ENCODE results near the gene INF2.

INF2 gene

GRCh38 chr14:104707608-104708595 lies 18.5 kb downstream of the INF2 start:
- no peak for DNase-seq
- no peaks in the 10 kb centered on the region for H3K9me3 ChIP-seq (ENCODE audit: control extremely low read depth in 1 of 5, control insufficient read depth in 4 of 5, insufficient read depth in 2 of 5, low read depth in 1 of 5, low read length in 4 of 5)
- H3K4me3 ChIP-seq (ENCODE audit: control insufficient read depth in 1 of 7, extremely low read depth in 1 of 7, insufficient read depth in 4 of 7, low read depth in 2 of 7, low read length in 6 of 7) = no peak overlapping the region
- POLR2A ChIA-PET = no interaction called here
- peaks cover 0 to 5% (median 0%) of the 10 kb centered on the region in 4 experiments for H3K4me1 ChIP-seq (ENCODE audit: control extremely low read depth in 1 of 4, control insufficient read depth in 4 of 4, insufficient read depth in 4 of 4, low read length in 3 of 4)
- H3K36me3 ChIP-seq (ENCODE audit: control insufficient read depth in 4 of 4, insufficient read depth in 4 of 4, low read length in 3 of 4) = peaks cover 0 to 76% (median 43%) of the 10 kb centered on the region in 4 experiments
- H3K27ac ChIP-seq (ENCODE audit: insufficient read depth in 1 of 2, low read depth in 1 of 2, low read length in 2 of 2, poor library complexity in 1 of 2, severe bottlenecking in 2 of 2) = no peak overlapping the region
- CTCF ChIA-PET = interaction anchor here (0.7 to 3.0 kb wide), 12 partner anchors 8 to 62 kb away, joined by 4 to 13 read pairs (median 6); no protein-coding TSS in a partner anchor
- H3K27me3 ChIP-seq (replicated peaks in 2 of 5; ENCODE audit: control insufficient read depth in 4 of 5, insufficient read depth in 5 of 5, low read length in 4 of 5) = no peaks in the 10 kb centered on the region
- 81% methylated on average over 27 of the region's 34 CpGs for WGBS (ENCODE audit: insufficient coverage)

GRCh38 chr14:104708606-104709268 lies 19.3 kb downstream of the INF2 start:
- 53% methylated on average over 16 of the region's 20 CpGs for WGBS (ENCODE audit: insufficient coverage)
- Histone ChIP-seq H3K4me1 (ENCODE audit: control extremely low read depth in 1 of 4, control insufficient read depth in 4 of 4, insufficient read depth in 4 of 4, low read length in 3 of 4) (peaks cover 0 to 12% (median under 1%) of the 10 kb centered on the region in 4 experiments), H3K27me3 (replicated peaks in 2 of 5; ENCODE audit: control insufficient read depth in 4 of 5, insufficient read depth in 5 of 5, low read length in 4 of 5) (no peaks in the 10 kb centered on the region), H3K36me3 (ENCODE audit: control insufficient read depth in 4 of 4, insufficient read depth in 4 of 4, low read length in 3 of 4) (peaks cover 0 to 76% (median 43%) of the 10 kb centered on the region in 4 experiments), H3K27ac (ENCODE audit: insufficient read depth in 1 of 2, low read depth in 1 of 2, low read length in 2 of 2, poor library complexity in 1 of 2, severe bottlenecking in 2 of 2) (no peak overlapping the region), H3K4me3 (ENCODE audit: control insufficient read depth in 1 of 7, extremely low read depth in 1 of 7, insufficient read depth in 4 of 7, low read depth in 2 of 7, low read length in 6 of 7) (no peak overlapping the region), H3K9me3 (ENCODE audit: control extremely low read depth in 1 of 5, control insufficient read depth in 4 of 5, insufficient read depth in 2 of 5, low read depth in 1 of 5, low read length in 4 of 5) (no peaks in the 10 kb centered on the region)
- CTCF ChIA-PET = interaction anchor here (0.9 to 3.0 kb wide), 13 partner anchors 9 to 317 kb away, joined by 3 to 13 read pairs (median 6); no protein-coding TSS in a partner anchor
- POLR2A ChIA-PET = no interaction called here
- peak; percentile 67 to 81 (median 75) for DNase-seq

DNA sequence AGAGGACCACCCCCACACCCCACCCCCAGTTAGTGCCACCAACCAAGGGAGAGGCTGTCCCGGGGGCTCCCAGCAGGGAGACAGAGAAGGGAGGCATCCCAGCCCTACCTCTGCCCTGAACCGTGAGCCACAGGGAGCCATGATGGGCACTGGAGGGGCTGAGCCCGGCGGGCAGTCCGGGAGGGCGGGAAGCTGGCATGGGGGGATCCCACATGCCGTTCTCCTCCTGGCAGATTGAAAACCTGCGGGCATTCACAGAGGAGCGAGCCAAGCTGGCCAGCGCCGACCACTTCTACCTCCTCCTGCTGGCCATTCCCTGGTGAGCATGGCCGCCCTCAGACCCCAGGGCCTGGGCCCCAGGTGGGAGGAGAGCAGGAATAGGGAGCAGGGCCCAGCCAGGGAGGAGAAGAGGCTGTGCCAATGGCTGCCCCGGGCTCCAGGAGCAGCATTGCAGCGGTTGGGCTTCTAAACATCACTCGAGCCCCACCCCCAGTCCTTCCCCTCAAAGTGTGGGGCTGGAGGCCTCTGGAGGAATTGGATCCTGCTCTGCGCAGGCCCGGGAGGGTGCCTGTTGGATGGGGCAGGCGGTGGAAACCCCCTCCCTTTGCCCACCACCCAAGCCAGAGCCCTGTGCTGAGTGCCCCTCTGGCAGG lies 20.1 kb downstream of the INF2 start:
- peaks cover 0 to 76% (median 44%) of the 10 kb centered on the region in 4 experiments for H3K36me3 ChIP-seq (ENCODE audit: control insufficient read depth in 4 of 4, insufficient read depth in 4 of 4, low read length in 3 of 4)
- ChIA-PET CTCF (interaction anchor here (0.9 to 3.0 kb wide), 13 partner anchors 9 to 317 kb away, joined by 3 to 13 read pairs (median 6); no protein-coding TSS in a partner anchor), POLR2A (no interaction called here)
- H3K4me1 ChIP-seq (ENCODE audit: control extremely low read depth in 1 of 4, control insufficient read depth in 4 of 4, insufficient read depth in 4 of 4, low read length in 3 of 4) = peaks cover 0 to 12% (median under 1%) of the 10 kb centered on the region in 4 experiments
- no peak for DNase-seq
- H3K4me3 ChIP-seq (ENCODE audit: control insufficient read depth in 1 of 7, extremely low read depth in 1 of 7, insufficient read depth in 4 of 7, low read depth in 2 of 7, low read length in 6 of 7) = no peak overlapping the region
- H3K27me3 ChIP-seq (replicated peaks in 2 of 5; ENCODE audit: control insufficient read depth in 4 of 5, insufficient read depth in 5 of 5, low read length in 4 of 5) = no peaks in the 10 kb centered on the region
- 99% methylated on average over 10 of the region's 18 CpGs for WGBS (ENCODE audit: insufficient coverage)
- no peak overlapping the region for H3K27ac ChIP-seq (ENCODE audit: insufficient read depth in 1 of 2, low read depth in 1 of 2, low read length in 2 of 2, poor library complexity in 1 of 2, severe bottlenecking in 2 of 2)
- H3K9me3 ChIP-seq (ENCODE audit: control extremely low read depth in 1 of 5, control insufficient read depth in 4 of 5, insufficient read depth in 2 of 5, low read depth in 1 of 5, low read length in 4 of 5) = no peaks in the 10 kb centered on the region

DNA sequence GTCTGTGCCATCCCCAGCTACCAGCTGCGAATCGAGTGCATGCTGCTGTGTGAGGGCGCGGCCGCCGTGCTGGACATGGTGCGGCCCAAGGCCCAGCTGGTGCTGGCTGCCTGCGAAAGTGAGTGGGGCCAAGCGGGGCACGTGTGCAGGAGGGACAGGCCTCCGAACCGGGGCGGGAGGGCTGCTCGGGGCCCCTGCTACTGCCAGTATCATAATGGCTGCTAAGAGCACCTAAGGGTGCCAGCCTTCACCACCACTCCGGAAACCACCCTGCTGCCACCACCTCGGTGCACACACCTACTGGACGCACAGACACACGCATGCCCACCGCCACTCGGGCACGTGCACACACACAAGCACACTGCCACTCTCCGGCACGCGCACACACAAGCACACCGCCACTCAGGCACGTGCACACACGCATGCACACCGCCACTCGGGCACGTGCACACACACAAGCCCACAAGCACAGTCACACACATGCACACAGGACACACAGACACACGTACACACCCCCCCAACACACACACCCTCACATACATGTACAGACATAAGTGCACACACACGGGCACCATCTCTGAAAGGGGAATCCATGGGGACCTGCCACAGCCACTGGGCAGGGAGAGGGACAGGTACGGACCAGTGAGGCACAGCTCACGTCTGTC lies 20.8 kb downstream of the INF2 start:
- ChIA-PET POLR2A (no interaction called here), CTCF (interaction anchor here (0.9 to 3.0 kb wide), 6 partner anchors 13 to 58 kb away, joined by 3 to 13 read pairs (median 8); no protein-coding TSS in a partner anchor)
- peaks cover 0 to 79% (median 47%) of the 10 kb centered on the region in 4 experiments for H3K36me3 ChIP-seq (ENCODE audit: control insufficient read depth in 4 of 4, insufficient read depth in 4 of 4, low read length in 3 of 4)
- no peak overlapping the region for H3K4me3 ChIP-seq (ENCODE audit: control insufficient read depth in 1 of 7, extremely low read depth in 1 of 7, insufficient read depth in 4 of 7, low read depth in 2 of 7, low read length in 6 of 7)
- no peaks in the 10 kb centered on the region for H3K27me3 ChIP-seq (replicated peaks in 2 of 5; ENCODE audit: control insufficient read depth in 4 of 5, insufficient read depth in 5 of 5, low read length in 4 of 5)
- WGBS (ENCODE audit: insufficient coverage) = 95% methylated on average over 27 of the region's 34 CpGs
- H3K27ac ChIP-seq (ENCODE audit: insufficient read depth in 1 of 2, low read depth in 1 of 2, low read length in 2 of 2, poor library complexity in 1 of 2, severe bottlenecking in 2 of 2) = no peak overlapping the region
- peaks cover 0 to 12% (median under 1%) of the 10 kb centered on the region in 4 experiments for H3K4me1 ChIP-seq (ENCODE audit: control extremely low read depth in 1 of 4, control insufficient read depth in 4 of 4, insufficient read depth in 4 of 4, low read length in 3 of 4)
- no peaks in the 10 kb centered on the region for H3K9me3 ChIP-seq (ENCODE audit: control extremely low read depth in 1 of 5, control insufficient read depth in 4 of 5, insufficient read depth in 2 of 5, low read depth in 1 of 5, low read length in 4 of 5)
- no peak for DNase-seq

DNA sequence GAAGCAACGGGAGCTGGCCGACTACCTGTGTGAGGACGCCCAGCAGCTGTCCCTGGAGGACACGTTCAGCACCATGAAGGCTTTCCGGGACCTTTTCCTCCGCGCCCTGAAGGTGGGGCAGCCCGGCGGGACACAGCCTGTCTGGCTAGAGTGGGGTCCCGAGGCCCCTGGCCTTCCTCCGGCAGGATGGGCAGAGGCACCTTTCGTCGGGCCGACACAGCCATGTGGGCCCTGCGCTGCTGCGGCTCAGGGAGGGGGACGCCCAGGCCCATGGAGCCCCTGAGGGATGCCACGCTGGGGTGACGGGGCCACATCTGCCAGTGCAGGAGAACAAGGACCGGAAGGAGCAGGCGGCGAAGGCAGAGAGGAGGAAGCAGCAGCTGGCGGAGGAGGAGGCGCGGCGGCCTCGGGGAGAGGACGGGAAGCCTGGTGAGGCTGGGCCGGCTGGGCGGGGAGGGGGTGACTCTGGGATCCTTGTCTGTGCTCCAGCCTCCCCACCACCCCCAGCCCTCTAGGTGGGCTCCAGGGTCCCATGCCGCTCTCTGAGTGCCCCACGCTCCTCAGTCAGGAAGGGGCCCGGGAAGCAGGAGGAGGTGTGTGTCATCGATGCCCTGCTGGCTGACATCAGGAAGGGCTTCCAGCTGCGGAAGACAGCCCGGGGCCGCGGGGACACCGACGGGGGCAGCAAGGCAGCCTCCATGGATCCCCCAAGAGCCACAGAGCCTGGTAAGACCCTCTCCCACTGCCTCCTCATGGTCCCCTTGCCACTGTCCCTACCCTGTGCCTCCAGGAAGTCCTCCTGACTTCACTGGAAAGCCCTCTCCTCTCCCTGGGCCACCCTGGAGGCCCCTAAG lies 23.7 kb downstream of the INF2 start:
- WGBS (ENCODE audit: insufficient coverage) = 90% methylated on average over 33 of the region's 40 CpGs
- no peaks in the 10 kb centered on the region for H3K9me3 ChIP-seq (ENCODE audit: control extremely low read depth in 1 of 5, control insufficient read depth in 4 of 5, insufficient read depth in 2 of 5, low read depth in 1 of 5, low read length in 4 of 5)
- peaks cover 0 to 12% (median under 1%) of the 10 kb centered on the region in 4 experiments for H3K4me1 ChIP-seq (ENCODE audit: control extremely low read depth in 1 of 4, control insufficient read depth in 4 of 4, insufficient read depth in 4 of 4, low read length in 3 of 4)
- H3K36me3 ChIP-seq (ENCODE audit: control insufficient read depth in 4 of 4, insufficient read depth in 4 of 4, low read length in 3 of 4) = peaks cover 0 to 77% (median 50%) of the 10 kb centered on the region in 4 experiments
- DNase-seq = peak in 2 of 3 donors; percentile 30 to 38
- no peak overlapping the region for H3K27ac ChIP-seq (ENCODE audit: insufficient read depth in 1 of 2, low read depth in 1 of 2, low read length in 2 of 2, poor library complexity in 1 of 2, severe bottlenecking in 2 of 2)
- ChIA-PET CTCF (interaction anchor here (1.0 to 2.9 kb wide), 6 partner anchors 10 to 247 kb away, joined by 3 to 11 read pairs (median 3); no protein-coding TSS in a partner anchor), POLR2A (no interaction called here)
- no peaks in the 10 kb centered on the region for H3K27me3 ChIP-seq (replicated peaks in 2 of 5; ENCODE audit: control insufficient read depth in 4 of 5, insufficient read depth in 5 of 5, low read length in 4 of 5)
- peak overlapping the region in 1 of 7 experiments; percentile 28 for H3K4me3 ChIP-seq (ENCODE audit: control insufficient read depth in 1 of 7, extremely low read depth in 1 of 7, insufficient read depth in 4 of 7, low read depth in 2 of 7, low read length in 6 of 7)

GRCh38 chr14:104714066-104714465 lies 24.6 kb downstream of the INF2 start:
- ChIA-PET POLR2A (no interaction called here), CTCF (interaction anchor here (2.9 kb wide), 1 partner anchor 17 kb away, joined by 11 read pairs; no protein-coding TSS in a partner anchor)
- DNase-seq = no peak
- no peaks in the 10 kb centered on the region for H3K27me3 ChIP-seq (replicated peaks in 2 of 5; ENCODE audit: control insufficient read depth in 4 of 5, insufficient read depth in 5 of 5, low read length in 4 of 5)
- 99% methylated on average over 14 of the region's 16 CpGs for WGBS (ENCODE audit: insufficient coverage)
- H3K4me1 ChIP-seq (ENCODE audit: control extremely low read depth in 1 of 4, control insufficient read depth in 4 of 4, insufficient read depth in 4 of 4, low read length in 3 of 4) = peaks cover 0 to 12% (median under 1%) of the 10 kb centered on the region in 4 experiments
- H3K36me3 ChIP-seq (ENCODE audit: control insufficient read depth in 4 of 4, insufficient read depth in 4 of 4, low read length in 3 of 4) = peaks cover 0 to 78% (median 52%) of the 10 kb centered on the region in 4 experiments
- no peak overlapping the region for H3K4me3 ChIP-seq (ENCODE audit: control insufficient read depth in 1 of 7, extremely low read depth in 1 of 7, insufficient read depth in 4 of 7, low read depth in 2 of 7, low read length in 6 of 7)
- H3K9me3 ChIP-seq (ENCODE audit: control extremely low read depth in 1 of 5, control insufficient read depth in 4 of 5, insufficient read depth in 2 of 5, low read depth in 1 of 5, low read length in 4 of 5) = no peaks in the 10 kb centered on the region
- H3K27ac ChIP-seq (ENCODE audit: insufficient read depth in 1 of 2, low read depth in 1 of 2, low read length in 2 of 2, poor library complexity in 1 of 2, severe bottlenecking in 2 of 2) = no peak overlapping the region
